Measurements from ENCODE around the gene TIGD1.

The TIGD1 gene

GRCh38 chr2:232550354-232551249 is at the start of gene TIGD1, which contains the start of gene EIF4E2:
Gene TIGD1 (minus strand): TSS chr2:232550557. CDS start chr2:232549882, 675 bp downstream.
Gene EIF4E2 (plus strand): TSS chr2:232550689. CDS start chr2:232550725, 36 bp downstream.
- peak; percentile 91 for DNase-seq (ENCODE audit: low spot score)

- no peak for DNase-seq (ENCODE audit: low spot score)
Measured at GRCh38 chr2:232598293-232598692, 47.9 kb upstream of the TIGD1 start.

GRCh38 chr2:232597362-232598079 is 47.2 kb upstream of the TIGD1 start:
- no peak for DNase-seq (ENCODE audit: low spot score)

DNA sequence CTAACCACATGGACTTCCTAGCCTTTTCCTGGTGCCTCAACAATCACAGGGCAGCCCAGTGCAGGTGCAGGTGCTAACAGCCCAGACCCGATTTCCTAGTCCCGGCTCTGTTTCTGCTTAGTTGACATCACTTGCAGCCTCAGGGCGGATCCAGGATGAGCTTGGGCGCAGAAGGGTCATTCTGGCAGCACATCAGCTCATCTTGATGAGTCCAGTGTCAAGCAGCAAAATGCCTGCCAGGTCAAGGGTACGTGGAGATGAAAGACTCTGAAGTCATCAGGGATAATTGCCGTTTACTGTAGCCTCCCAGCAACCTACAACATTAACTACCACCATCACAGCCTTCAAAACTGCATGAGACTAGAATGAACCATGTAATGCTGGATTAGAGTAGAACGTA is 43.6 kb upstream of the TIGD1 start:
- no peak for DNase-seq (ENCODE audit: low spot score)

DNA sequence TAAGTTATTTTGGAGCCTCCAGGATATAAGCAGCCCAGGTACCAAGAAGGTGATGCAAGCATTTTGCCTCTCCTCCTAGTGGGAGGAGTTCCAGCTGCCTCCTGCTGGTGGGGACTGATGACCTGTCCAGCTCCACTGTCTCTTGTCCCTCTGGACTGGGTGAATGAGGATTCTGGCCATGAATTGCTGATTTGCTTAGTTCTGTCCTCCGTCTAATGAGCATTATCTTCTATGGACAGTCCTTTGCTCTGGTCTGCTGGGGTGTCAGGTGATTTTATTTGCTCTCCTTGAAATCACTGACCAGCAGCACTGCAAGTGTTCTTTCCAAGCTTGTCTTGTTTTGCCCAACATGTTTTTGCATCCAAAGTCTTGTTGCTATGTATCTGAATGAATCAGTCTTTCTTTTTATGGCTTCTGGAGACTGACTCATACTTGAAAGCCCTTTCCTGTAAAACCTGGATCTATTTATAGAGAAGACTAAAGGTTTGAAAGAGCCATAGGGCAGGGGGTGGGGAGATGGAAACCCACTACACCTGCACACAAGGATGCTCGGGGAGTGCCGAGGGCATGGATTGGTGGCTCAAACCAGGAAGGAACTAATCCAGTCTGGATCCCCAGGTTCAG is 42.5 kb upstream of the TIGD1 start:
- DNase-seq (ENCODE audit: low spot score) = no peak

GRCh38 chr2:232588680-232589585 is 38.6 kb upstream of the TIGD1 start:
- no peak for DNase-seq (ENCODE audit: low spot score)

- DNase-seq (ENCODE audit: low spot score) = no peak
Measured at GRCh38 chr2:232588031-232588430, 37.7 kb upstream of the TIGD1 start.

- DNase-seq (ENCODE audit: low spot score) = no peak
Measured at GRCh38 chr2:232587512-232587911, 37.2 kb upstream of the TIGD1 start.

DNA sequence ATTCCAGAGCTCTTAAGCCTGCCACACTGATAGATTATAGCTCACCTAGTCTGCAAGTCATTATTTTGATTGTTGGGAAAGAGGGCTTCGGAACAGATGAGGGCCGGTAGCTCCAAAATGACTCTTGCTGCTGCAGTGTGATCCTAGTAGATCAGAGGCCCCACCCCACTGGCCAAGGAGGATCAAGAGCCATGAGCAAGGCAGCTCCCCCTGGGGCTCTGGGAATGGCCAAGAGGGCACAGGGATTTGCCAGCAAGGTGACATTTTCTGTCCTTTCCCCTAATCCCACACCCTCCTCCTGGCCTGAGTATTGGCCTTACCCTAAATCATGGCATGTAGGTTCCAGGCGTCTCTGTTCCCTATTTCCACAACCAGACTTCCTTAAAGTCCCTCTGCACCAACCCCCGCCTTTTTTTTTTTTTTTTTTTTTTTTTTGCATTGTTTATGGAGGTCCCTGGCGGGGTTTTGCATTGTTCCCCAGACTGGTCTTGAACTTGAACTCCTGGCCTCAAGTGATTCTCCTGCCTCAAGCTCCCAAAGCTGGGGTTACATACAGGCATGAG is 36.7 kb upstream of the TIGD1 start:
- DNase-seq (ENCODE audit: low spot score) = no peak

GRCh38 chr2:232584238-232584637 is 33.9 kb upstream of the TIGD1 start:
- DNase-seq (ENCODE audit: low spot score) = no peak

- no peak for DNase-seq (ENCODE audit: low spot score)
Measured at GRCh38 chr2:232581725-232582124, 31.4 kb upstream of the TIGD1 start.

- DNase-seq (ENCODE audit: low spot score) = no peak
Measured at GRCh38 chr2:232580648-232580981, 30.3 kb upstream of the TIGD1 start.

DNA sequence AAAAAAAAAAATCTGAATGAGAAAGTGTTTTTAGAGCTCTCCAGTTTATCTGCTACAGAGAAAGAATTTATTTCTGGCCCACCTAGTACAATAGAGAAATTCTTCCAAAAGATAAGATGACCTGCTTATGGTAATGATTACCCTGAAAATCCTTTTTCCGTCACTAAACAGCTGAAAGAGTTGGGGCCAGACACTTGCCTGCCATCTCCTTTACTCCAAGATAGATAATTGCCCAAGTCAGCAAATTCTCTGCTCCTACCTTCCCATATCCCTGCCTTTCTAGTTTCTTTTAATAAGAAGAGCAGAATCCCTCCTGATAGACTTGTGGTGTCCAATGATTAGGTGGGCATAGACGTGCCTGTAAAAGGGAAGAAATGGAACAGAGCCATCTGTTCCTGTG is 28.3 kb upstream of the TIGD1 start:
- no peak for DNase-seq (ENCODE audit: low spot score)

DNA sequence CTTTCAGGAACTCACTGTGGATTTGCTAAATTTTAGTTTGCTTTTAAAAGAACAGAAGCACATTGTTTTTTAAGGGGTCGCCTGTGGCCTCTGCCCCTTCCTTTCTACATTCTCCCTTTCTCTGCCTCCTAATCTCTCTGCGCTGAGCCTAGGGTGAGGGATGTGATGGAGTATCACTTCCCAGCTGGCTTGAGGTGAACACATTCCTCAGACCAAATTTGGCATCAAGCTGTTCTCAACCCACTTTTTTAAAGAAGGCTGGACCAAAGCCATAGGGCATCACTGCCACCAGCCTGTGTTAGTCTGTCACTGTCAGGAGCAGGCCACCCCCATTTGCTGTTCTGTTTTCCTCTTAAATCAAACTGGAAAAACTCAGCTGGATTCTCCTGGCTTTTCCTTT is 27.5 kb upstream of the TIGD1 start:
- DNase-seq (ENCODE audit: low spot score) = no peak

DNA sequence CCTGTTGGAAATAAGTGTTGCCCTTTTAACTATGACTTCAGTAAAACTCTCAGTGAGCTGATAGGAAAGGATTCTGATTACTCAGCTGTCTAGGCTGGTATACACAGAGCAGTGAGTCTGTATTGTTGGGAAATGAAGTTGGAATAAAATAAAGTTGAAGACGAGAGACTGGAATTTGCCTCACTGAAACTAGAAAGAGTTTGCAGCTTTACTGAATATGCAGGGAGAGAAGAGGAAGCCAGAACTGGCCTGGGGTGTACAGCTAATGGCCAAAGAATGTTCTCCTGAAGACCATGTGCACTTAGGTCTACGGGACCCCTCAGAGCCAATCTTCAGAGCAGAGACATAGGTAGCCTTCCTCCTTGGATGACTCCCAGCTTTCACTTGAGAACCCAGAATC is 26.6 kb upstream of the TIGD1 start:
- DNase-seq (ENCODE audit: low spot score) = no peak

DNA sequence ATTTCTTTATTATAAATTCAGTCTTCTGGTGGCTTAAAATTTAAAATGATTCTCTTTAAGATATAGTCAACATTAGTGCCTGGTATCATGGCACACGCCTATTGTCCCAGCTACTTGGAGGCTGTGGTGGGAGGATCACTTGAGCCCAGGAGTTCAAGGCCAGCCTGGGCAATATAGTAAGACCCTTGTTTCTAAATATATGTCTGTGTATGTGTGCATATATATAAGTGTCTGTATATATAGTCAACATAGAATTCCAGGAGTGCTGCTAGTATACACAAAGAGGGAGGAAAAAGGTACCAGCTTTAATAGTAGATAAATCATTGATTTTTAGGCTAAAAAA is 25.0 kb upstream of the TIGD1 start:
- DNase-seq (ENCODE audit: low spot score) = no peak

- DNase-seq (ENCODE audit: low spot score) = no peak
Measured at GRCh38 chr2:232574674-232575403, 24.5 kb upstream of the TIGD1 start.

DNA sequence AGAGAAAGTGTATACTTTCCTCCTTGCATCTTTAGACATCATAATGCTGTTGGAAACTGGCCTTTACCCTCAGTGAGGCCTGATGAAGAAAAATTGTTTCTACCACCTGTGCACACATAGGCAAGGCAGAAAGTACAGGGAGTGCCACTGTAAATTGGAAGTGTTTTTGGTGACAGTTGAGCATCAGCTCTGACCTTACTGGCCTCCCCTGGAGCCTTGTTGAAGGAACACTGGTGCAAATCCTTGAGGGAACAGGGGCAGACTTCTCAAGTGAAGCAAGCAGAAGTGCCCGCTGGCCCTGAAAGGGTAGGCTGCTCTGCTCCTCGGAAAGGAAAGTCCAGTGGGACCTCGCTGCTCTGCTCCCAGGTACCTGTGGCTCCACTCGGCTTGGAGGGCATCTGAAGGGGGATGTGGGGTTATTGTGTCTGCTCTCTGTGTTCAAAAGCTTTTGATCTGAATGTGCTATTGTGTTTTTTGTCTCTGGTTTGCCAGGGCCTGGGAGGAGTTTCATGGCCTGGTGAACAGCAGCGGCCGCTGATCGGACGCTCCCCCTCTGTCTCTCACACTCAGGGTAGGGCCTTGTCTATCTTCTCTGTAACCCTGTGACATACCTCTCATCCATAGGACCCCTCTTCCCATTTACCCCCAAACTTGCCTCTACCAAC is 23.5 kb upstream of the TIGD1 start:
- no peak for DNase-seq (ENCODE audit: low spot score)

DNA sequence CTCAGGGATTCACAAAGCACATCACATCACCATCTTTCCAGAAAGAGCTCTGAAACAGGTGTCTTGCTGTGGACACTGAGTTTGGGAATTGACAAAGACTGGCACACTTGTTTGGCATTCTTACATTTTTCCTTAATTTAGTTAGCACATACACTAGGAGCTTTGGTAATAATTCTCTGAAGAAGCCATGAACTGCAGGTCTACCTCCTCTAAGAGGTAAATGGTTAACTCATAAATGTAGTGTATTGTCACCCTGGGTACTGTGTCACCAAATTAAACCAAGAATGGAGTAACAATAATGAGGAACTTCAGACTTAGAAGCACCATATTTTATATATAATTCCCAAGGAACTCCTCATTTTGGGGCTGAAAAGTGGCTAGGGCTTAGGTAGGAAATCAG is 22.7 kb upstream of the TIGD1 start:
- DNase-seq (ENCODE audit: low spot score) = no peak

DNA sequence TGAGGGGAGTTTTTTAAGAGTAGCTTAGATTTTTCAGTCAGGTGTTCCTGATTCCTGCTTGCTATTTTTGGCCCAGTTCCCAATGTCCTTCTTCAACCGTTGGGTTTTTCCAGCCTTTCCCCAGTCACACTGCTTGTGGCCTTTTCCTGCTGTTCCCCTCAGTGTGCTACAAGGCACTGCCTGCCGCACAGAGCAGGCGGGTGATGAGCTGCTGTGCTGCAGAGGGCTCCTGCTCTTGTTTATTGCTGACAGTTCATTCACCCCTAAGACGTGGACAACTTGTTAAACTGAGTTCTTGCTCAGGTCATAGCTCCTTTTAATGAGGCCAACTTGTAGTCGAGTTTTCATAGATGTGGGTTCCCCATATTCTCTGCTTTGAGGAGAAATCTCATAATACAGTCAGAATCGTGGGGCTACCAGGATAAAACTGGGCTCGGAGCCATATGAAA is 20.7 kb upstream of the TIGD1 start:
- DNase-seq (ENCODE audit: low spot score) = no peak
